HG02623 (cell line): ENCODE measurements around the gene RDH8.

ENCODE experiments used
- ATAC-seq: cut with Tn5 transposase; IDR thresholded peaks from one replicate; pipeline ENCODE4 v1.9.1; 2021; ENCODE audit warnings: moderate library complexity; ENCODE audit not compliant: unreplicated experiment

Gene RDH8

GRCh38 chr19:10013316-10013715 is at the start of gene RDH8:
Gene RDH8, plus strand, starts transcription at chr19:10013483. Its CDS starts 15 bp downstream, at chr19:10013498.
- no peak for ATAC-seq

GRCh38 chr19:9966024-9966423 is 47.3 kb upstream of the RDH8 start:
- ATAC-seq = no peak

GRCh38 chr19:9966448-9966847 is 46.8 kb upstream of the RDH8 start:
- no peak for ATAC-seq

- no peak for ATAC-seq
Measured at GRCh38 chr19:9967326-9967725, 46.0 kb upstream of the RDH8 start.

GRCh38 chr19:9968820-9969687 is 44.2 kb upstream of the RDH8 start:
- ATAC-seq = no peak

- ATAC-seq = no peak
Measured at GRCh38 chr19:9969688-9969975, 43.7 kb upstream of the RDH8 start.

- ATAC-seq = no peak
Measured at GRCh38 chr19:9970481-9970880, 42.8 kb upstream of the RDH8 start.

- no peak for ATAC-seq
Measured at GRCh38 chr19:9971166-9971897, 42.0 kb upstream of the RDH8 start.

GRCh38 chr19:9972103-9972502 is 41.2 kb upstream of the RDH8 start:
- ATAC-seq = no peak

- no peak for ATAC-seq
Measured at GRCh38 chr19:9981406-9982260, 31.6 kb upstream of the RDH8 start.

GRCh38 chr19:9986787-9987281 is 26.4 kb upstream of the RDH8 start:
- no peak for ATAC-seq

GRCh38 chr19:9989504-9989903 is 23.8 kb upstream of the RDH8 start:
- no peak for ATAC-seq

- ATAC-seq = no peak
Measured at GRCh38 chr19:9991425-9992191, 21.7 kb upstream of the RDH8 start.

GRCh38 chr19:9995084-9995483 is 18.2 kb upstream of the RDH8 start:
- no peak for ATAC-seq

GRCh38 chr19:9995999-9996398 is 17.3 kb upstream of the RDH8 start:
- no peak for ATAC-seq

- no peak for ATAC-seq
Measured at GRCh38 chr19:9996541-9996940, 16.7 kb upstream of the RDH8 start.

- no peak for ATAC-seq
Measured at GRCh38 chr19:10000171-10000826, 13.0 kb upstream of the RDH8 start.

- no peak for ATAC-seq
Measured at GRCh38 chr19:10001899-10002298, 11.4 kb upstream of the RDH8 start.

- ATAC-seq = no peak
Measured at GRCh38 chr19:10003271-10003670, 10.0 kb upstream of the RDH8 start.

- no peak for ATAC-seq
Measured at GRCh38 chr19:10004617-10005016, 8.7 kb upstream of the RDH8 start.
